Thymus (tissue), 11 donors: Measurements from ENCODE around the gene DAPK2. TPM values are rescaled to one million over a fixed set of nuclear protein-coding genes. Genes with fewer than 3 reads are reported as not detected.
A peak's percentile ranks its signal among the peaks of the same experiment; 100 is the strongest.
"Not testable (repeated sequence)": the region's sequence is repeated elsewhere in the genome, so short reads cannot be mapped to it uniquely, and the experiment has no call there.

Source experiments
- DNase-seq, 9 donors: peaks; one replicate each; pipeline ENCODE4 v3.0.0-alpha.2; 2013; ENCODE audit warnings: low spot score in 9 of 9, low read depth in 6 of 9, missing footprints in 1 of 9
- H3K27ac ChIP-seq, 2 donors: one replicate each; pipeline ENCODE4 v1.5.1; 2013; ENCODE audit warnings: control low read depth in 1 of 2, low read depth in 1 of 2, low read length in 1 of 2, mild to moderate bottlenecking in 1 of 2, moderate library complexity in 1 of 2
- H3K27me3 ChIP-seq, 2 donors: one replicate each; pipeline ENCODE4 v1.5.1; 2013; ENCODE audit warnings: low read length in 1 of 2; ENCODE audit not compliant: control insufficient read depth in 2 of 2, insufficient read depth in 1 of 2
- H3K36me3 ChIP-seq, 2 donors: one replicate each; pipeline ENCODE4 v1.5.1; 2013; ENCODE audit warnings: low read length in 1 of 2, mild to moderate bottlenecking in 1 of 2, moderate library complexity in 1 of 2; ENCODE audit not compliant: control insufficient read depth in 2 of 2, insufficient read depth in 2 of 2
- H3K4me1 ChIP-seq, 2 donors: one replicate each; pipeline ENCODE4 v1.5.1; 2013; ENCODE audit warnings: low read length in 2 of 2; ENCODE audit not compliant: control insufficient read depth in 2 of 2, insufficient read depth in 2 of 2
- H3K4me3 ChIP-seq, 2 donors: one replicate each; pipeline ENCODE4 v1.5.1; 2013; ENCODE audit warnings: low read length in 2 of 2, control low read depth in 1 of 2, mild to moderate bottlenecking in 1 of 2
- H3K9me3 ChIP-seq, 2 donors: one replicate each; pipeline ENCODE4 v1.5.1; 2013; ENCODE audit warnings: low read length in 1 of 2, mild to moderate bottlenecking in 1 of 2; ENCODE audit not compliant: control insufficient read depth in 2 of 2, insufficient read depth in 1 of 2
- WGBS: extraction: QIAGEN DNeasy Blood & Tissue Kit; methylation state at CpG from one replicate; pipeline ENCODE4 v1.1.7; 2013; 5-methylcytosine and 5-hydroxymethylcytosine counted together
- polyA plus RNA-seq: library from polyadenylated mRNA; stranded (reverse); fragments of 200-250 nt; gene quantifications from one replicate; pipeline ENCODE4 v1.2.3, GENCODE V29; 2013
- total RNA-seq: library from RNA; stranded (reverse); fragments of 120-200 nt; gene quantifications from one replicate; pipeline ENCODE4 v1.2.4, GENCODE V29; 2013
- donor health status: healthy.

The DAPK2 gene
- total and polyA plus RNA-seq, 2 donors, result 3.3 TPM

GRCh38 chr15:63905558-63906265 lies 140.6 kb downstream of the DAPK2 start:
- Histone ChIP-seq H3K9me3 (no peaks in the 10 kb centered on the region), H3K4me3 (no peak overlapping the region), H3K36me3 (no peaks in the 10 kb centered on the region), H3K27ac (peak overlapping the region; percentile 45 to 72), H3K4me1 (peaks cover 6 to 19% of the 10 kb centered on the region in 2 donors), H3K27me3 (no peaks in the 10 kb centered on the region)
- DNase-seq, result peak in 1 of 9 donors; percentile 54
- 60% methylated on average over 8 of the region's 8 CpGs for WGBS

- Histone ChIP-seq H3K27ac (no peak overlapping the region), H3K4me3 (no peak overlapping the region), H3K4me1 (peaks cover 6 to 23% of the 10 kb centered on the region in 2 donors), H3K27me3 (no peaks in the 10 kb centered on the region), H3K9me3 (no peaks in the 10 kb centered on the region), H3K36me3 (no peaks in the 10 kb centered on the region)
- WGBS, result 93% methylated on average over 7 of the region's 7 CpGs
- DNase-seq, result no peak
Measured at GRCh38 chr15:63905131-63905530, 141.2 kb downstream of the DAPK2 start.

DNA sequence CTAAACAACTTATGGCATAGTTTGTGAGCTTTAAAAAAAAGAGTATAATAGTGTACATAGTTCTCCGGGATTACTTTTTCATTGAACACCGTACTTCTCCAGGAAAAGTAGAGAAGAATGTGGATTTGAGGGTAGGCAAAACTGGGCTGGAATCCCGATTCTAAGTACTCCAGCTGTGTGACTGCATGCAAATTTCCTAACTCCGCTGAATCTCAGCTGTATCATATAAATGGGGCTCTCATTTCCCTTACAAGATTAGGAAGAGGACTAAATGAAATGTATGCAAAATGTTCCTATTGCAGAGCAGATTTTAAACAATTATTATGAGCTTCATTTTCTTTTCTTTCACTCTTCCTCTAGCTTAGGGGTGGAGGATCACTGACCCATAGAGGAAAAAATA lies 142.2 kb downstream of the DAPK2 start:
- H3K9me3 ChIP-seq, result no peaks in the 10 kb centered on the region
- 97% methylated on average over 4 of the region's 4 CpGs for WGBS

GRCh38 chr15:63902671-63903035 lies 143.6 kb downstream of the DAPK2 start:
- peaks cover 0 to 4% of the 10 kb centered on the region in 2 donors for H3K9me3 ChIP-seq
- DNase-seq, result no peak
- peaks cover 13 to 42% of the 10 kb centered on the region in 2 donors for H3K4me1 ChIP-seq
- WGBS, result 90% methylated on average over 8 of the region's 8 CpGs
- no peak overlapping the region for H3K4me3 ChIP-seq
- H3K27ac ChIP-seq, result no peak overlapping the region
- no peaks in the 10 kb centered on the region for H3K36me3 ChIP-seq
- H3K27me3 ChIP-seq, result no peaks in the 10 kb centered on the region

More for the DNA sequence above, 142.2 kb downstream of the DAPK2 start:
- Histone ChIP-seq H3K4me3 (no peak overlapping the region), H3K36me3 (no peaks in the 10 kb centered on the region), H3K4me1 (peaks cover 8 to 29% of the 10 kb centered on the region in 2 donors), H3K27me3 (no peaks in the 10 kb centered on the region), H3K27ac (no peak overlapping the region)
- DNase-seq, result no peak

GRCh38 chr15:63901912-63902670 lies 144.2 kb downstream of the DAPK2 start:
- Histone ChIP-seq H3K27me3 (no peaks in the 10 kb centered on the region), H3K27ac (no peak overlapping the region), H3K36me3 (no peaks in the 10 kb centered on the region), H3K4me1 (peaks cover 13 to 47% of the 10 kb centered on the region in 2 donors), H3K4me3 (no peak overlapping the region), H3K9me3 (peaks cover 0 to 4% of the 10 kb centered on the region in 2 donors)
- DNase-seq, result no peak
- WGBS, result 92% methylated on average over 3 of the region's 3 CpGs

GRCh38 chr15:63900306-63900705 lies 146.0 kb downstream of the DAPK2 start:
- H3K27ac ChIP-seq, result no peak overlapping the region

GRCh38 chr15:63899606-63900005 lies 146.7 kb downstream of the DAPK2 start:
- 98% methylated on average over 7 of the region's 7 CpGs for WGBS
- DNase-seq, H3K27ac ChIP-seq, H3K27me3 ChIP-seq, H3K9me3 ChIP-seq, H3K36me3 ChIP-seq, H3K4me3 ChIP-seq: not testable (repeated sequence)
- peaks cover 7 to 54% of the 10 kb centered on the region in 2 donors for H3K4me1 ChIP-seq

More at GRCh38 chr15:63900306-63900705, 146.0 kb downstream of the DAPK2 start:
- 83% methylated on average over 1 of the region's 1 CpG for WGBS
- no peak overlapping the region for H3K4me3 ChIP-seq
- peaks cover 7 to 51% of the 10 kb centered on the region in 2 donors for H3K4me1 ChIP-seq
- no peak for DNase-seq
- no peaks in the 10 kb centered on the region for H3K27me3 ChIP-seq
- H3K9me3 ChIP-seq, result peaks cover 0 to 4% of the 10 kb centered on the region in 2 donors
- no peaks in the 10 kb centered on the region for H3K36me3 ChIP-seq

GRCh38 chr15:63899193-63899592 lies 147.1 kb downstream of the DAPK2 start:
- H3K27me3 ChIP-seq, result no peaks in the 10 kb centered on the region
- WGBS, result 59% methylated on average over 7 of the region's 7 CpGs
- no peaks in the 10 kb centered on the region for H3K36me3 ChIP-seq
- no peak overlapping the region for H3K27ac ChIP-seq
- peaks cover 8 to 58% of the 10 kb centered on the region in 2 donors for H3K4me1 ChIP-seq
- peaks cover 0 to 4% of the 10 kb centered on the region in 2 donors for H3K9me3 ChIP-seq
- DNase-seq, result no peak
- no peak overlapping the region for H3K4me3 ChIP-seq
